ENCODE data around the gene IFFO2.

IFFO2 gene

DNA sequence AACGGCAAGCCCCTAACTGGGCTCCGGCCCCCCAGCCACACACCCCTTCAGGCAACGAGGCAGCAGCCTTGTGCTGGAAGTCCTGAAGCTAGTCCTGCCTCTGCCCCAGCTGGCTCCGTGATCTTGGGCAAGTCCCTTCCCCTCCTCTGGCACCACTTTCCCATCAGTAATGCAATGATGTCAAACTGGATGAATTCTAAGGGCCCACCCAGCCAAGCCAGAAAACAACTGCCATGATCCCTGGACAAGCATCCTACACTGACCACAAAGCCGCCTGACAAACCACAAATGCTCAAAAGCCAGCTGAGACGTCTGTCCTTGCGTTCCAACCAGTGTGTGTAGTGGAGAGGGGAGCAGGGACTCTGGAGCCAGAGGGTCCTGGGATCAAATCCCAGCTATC is 26.8 kb downstream of the IFFO2 start:
- no peak for TF ChIP-seq GATA3 (IDR thresholded peaks at IDR 0.05; ENCODE audit: low read depth, low read length)
- no peak for TF ChIP-seq GATA2 (IDR thresholded peaks at IDR 0.05; ENCODE audit: low read depth, low read length)

- TF ChIP-seq GATA2 (IDR thresholded peaks at IDR 0.05; ENCODE audit: low read depth, low read length) (no peak), GATA3 (IDR thresholded peaks at IDR 0.05; ENCODE audit: low read depth, low read length) (no peak)
Measured at GRCh38 chr1:18928985-18929384, 27.5 kb downstream of the IFFO2 start.

GRCh38 chr1:18928406-18928805 is 28.1 kb downstream of the IFFO2 start:
- TF ChIP-seq GATA2 (IDR thresholded peaks at IDR 0.05; ENCODE audit: low read depth, low read length), result no peak
- no peak for TF ChIP-seq GATA3 (IDR thresholded peaks at IDR 0.05; ENCODE audit: low read depth, low read length)

- TF ChIP-seq GATA2 (IDR thresholded peaks at IDR 0.05; ENCODE audit: low read depth, low read length), result no peak
- TF ChIP-seq GATA3 (IDR thresholded peaks at IDR 0.05; ENCODE audit: low read depth, low read length), result no peak
Measured at GRCh38 chr1:18927654-18928272, 28.7 kb downstream of the IFFO2 start.

GRCh38 chr1:18927082-18927653 is 29.3 kb downstream of the IFFO2 start:
- TF ChIP-seq GATA3 (IDR thresholded peaks at IDR 0.05; ENCODE audit: low read depth, low read length), result no peak
- TF ChIP-seq GATA2 (IDR thresholded peaks at IDR 0.05; ENCODE audit: low read depth, low read length), result no peak

DNA sequence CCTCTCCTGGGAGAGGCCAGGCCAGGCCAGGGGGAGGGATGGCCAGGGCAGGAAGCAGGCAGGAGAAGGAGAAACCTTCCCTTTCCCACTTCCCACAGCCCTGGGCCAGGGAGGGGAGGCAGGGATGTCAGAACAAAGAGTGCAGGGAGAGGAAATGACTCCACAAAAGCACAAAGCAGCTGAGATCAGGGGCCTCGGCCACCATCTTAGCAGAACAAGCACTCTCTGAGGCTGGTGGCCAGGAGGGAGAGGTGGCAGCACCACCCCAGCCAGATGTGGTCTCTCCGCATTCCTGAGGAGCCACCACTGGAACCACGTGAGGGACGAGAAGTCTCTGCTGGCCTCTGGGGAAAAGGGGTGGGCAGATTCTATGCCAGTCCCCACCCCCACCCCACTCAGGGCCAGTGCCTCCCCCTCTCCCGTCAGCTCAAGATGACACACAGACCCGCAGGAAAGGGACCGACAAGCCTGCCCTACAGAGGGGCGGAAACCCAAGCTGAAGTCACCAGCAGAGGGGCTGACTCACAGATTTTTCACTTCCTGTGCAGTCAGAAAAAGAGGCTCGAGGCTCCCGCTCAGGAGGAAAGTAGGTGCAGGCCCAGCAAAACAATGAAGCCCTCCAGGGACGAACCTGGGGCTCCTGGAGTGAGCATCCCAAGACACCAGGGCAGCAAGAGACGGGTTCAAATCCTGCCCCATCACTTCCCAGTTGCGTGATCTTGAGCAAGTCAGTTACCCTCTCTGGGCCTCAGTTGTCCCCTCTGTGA is 30.0 kb downstream of the IFFO2 start:
- TF ChIP-seq GATA2 (IDR thresholded peaks at IDR 0.05; ENCODE audit: low read depth, low read length) (no peak), GATA3 (IDR thresholded peaks at IDR 0.05; ENCODE audit: low read depth, low read length) (no peak)

GRCh38 chr1:18925279-18925678 is 31.2 kb downstream of the IFFO2 start:
- TF ChIP-seq GATA3 (IDR thresholded peaks at IDR 0.05; ENCODE audit: low read depth, low read length) (no peak), GATA2 (IDR thresholded peaks at IDR 0.05; ENCODE audit: low read depth, low read length) (no peak)

DNA sequence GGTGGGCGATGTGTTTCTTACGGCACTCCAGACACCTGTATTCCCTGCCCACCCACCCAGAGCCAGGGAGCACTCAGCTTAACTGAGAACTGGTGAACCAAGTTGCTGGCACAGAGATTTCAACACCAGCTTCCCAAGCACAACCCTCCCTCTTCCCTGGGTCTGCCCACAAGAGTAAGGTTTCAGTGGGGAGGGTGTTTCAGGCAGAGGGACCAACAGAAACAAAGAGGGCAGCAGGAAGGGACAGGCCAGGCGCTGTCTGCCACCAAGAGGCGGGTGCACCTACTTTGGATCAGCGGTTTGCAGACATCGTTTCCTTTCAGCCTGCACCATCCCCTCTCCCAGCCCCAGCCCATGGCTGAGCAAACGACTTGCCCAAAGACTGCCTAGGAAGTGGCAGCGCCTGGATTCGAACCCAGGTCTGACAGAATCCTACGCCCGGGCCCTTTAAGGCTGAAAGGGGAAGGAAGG is 32.2 kb downstream of the IFFO2 start:
- no peak for TF ChIP-seq GATA2 (IDR thresholded peaks at IDR 0.05; ENCODE audit: low read depth, low read length)
- no peak for TF ChIP-seq GATA3 (IDR thresholded peaks at IDR 0.05; ENCODE audit: low read depth, low read length)

DNA sequence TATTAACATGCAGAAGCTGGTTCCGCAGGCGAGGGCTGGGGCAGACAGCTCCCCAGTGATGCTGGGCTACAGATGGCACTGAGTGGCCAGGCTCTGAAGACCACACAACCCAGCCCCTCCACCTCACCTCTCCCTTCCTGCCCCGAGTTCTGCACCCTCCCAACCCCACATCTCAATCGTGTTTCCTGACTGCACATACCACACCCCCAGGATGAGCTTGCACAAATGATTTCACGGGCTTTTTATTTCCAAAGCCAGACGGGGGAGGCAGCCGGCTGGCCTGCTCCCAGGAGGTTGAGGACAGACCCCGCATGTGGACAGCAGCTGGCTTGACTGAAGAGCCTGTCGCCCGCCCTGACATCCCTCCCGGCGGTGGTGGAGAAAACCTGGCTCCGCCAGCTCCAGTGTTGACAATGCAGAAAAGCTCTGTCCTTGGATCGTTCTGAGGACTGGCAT is 32.7 kb downstream of the IFFO2 start:
- no peak for TF ChIP-seq GATA2 (IDR thresholded peaks at IDR 0.05; ENCODE audit: low read depth, low read length)
- TF ChIP-seq GATA3 (IDR thresholded peaks at IDR 0.05; ENCODE audit: low read depth, low read length), result no peak

- TF ChIP-seq GATA3 (IDR thresholded peaks at IDR 0.05; ENCODE audit: low read depth, low read length) (no peak), GATA2 (IDR thresholded peaks at IDR 0.05; ENCODE audit: low read depth, low read length) (no peak)
Measured at GRCh38 chr1:18922848-18923755, 33.4 kb downstream of the IFFO2 start.

DNA sequence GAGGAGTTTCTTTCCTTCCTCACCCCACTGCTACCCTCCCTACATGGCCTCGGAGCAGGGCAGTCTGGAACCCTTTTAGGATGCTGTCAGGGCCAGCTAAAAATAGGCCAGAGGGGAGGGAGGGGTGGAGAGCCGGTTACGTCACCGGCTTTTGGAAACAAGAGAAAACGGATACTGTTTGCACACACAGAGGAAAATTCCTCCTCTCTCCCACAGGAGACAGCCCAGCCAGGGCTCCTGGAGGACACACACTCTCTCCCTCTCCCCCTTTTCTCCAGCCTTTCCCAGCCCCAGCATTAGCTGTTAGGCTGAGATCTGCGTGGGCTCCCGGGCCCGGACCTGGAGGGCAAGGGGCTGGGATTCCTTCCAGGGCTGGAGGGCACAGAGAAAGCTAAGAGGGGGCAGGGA is 34.2 kb downstream of the IFFO2 start:
- TF ChIP-seq GATA3 (IDR thresholded peaks at IDR 0.05; ENCODE audit: low read depth, low read length) (no peak), GATA2 (IDR thresholded peaks at IDR 0.05; ENCODE audit: low read depth, low read length) (no peak)

DNA sequence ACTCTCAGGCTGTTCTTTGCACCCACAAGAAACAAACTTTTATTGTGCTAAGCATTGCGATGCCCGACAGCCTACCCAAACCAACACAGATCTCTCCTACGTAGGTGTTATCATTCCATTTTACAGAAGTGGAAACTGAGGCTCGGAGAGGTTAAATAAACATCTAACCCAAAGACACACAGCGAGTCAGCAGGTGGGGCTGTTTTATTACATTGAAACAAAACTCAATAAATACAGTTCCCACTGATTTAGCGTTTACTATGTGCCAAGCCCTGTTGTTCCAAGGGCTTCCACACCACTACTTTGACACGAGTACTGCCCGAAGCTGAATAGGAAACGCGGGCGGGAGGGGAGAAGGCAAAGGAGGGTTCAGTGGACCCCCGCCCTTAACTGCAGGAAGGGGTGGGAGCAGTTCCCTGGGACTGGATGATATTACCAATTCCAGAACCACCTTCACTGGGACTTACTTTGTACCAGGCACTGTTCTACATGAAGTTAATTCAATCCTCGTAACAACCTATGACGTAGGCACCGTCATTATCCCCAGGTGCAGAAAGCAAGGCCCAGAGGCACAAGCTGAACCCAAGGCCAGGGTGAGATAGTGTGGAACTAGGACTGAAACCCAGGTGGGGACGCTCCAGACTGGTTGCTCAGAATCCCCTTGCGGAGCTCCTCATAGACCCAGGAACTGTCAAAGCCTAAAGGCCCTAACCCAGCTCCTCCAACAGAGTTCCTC is 34.8 kb downstream of the IFFO2 start:
- no peak for TF ChIP-seq GATA2 (IDR thresholded peaks at IDR 0.05; ENCODE audit: low read depth, low read length)
- no peak for TF ChIP-seq GATA3 (IDR thresholded peaks at IDR 0.05; ENCODE audit: low read depth, low read length)

DNA sequence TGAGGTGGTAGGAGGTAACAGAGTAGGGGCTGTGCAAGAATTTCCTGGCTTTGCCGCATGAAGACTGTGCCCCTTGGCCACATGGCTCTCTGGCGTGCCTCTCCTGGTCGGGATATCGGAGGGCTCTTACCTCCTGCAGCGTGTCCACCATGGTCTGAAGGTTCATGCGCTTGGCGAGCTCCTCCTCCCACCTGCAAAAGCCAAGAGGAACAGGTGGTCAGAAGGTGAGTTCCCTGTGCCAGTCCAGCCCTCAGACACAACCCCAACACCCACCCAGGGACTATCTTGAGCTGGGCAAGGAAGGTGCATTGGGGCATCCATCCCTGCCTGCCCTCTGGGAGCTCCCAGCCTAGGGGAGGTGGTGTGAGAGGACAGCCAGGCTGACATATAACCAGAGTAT is 35.5 kb downstream of the IFFO2 start:
- no peak for TF ChIP-seq GATA3 (IDR thresholded peaks at IDR 0.05; ENCODE audit: low read depth, low read length)
- TF ChIP-seq GATA2 (IDR thresholded peaks at IDR 0.05; ENCODE audit: low read depth, low read length), result no peak

All from SH-SY5Y (cell line).